ENCODE data around the gene STX1B.
"Not testable (repeated sequence)": the region's sequence is repeated elsewhere in the genome, so short reads cannot be mapped to it uniquely, and the experiment has no call there.

STX1B gene

GRCh38 chr16:30948667-30949649, 61.5 kb downstream of the STX1B start, which contains the start of gene ORAI3:
Gene ORAI3 (plus strand): TSS chr16:30949068. CDS start chr16:30949290, 222 bp downstream.
- no peak for DNase-seq

DNA sequence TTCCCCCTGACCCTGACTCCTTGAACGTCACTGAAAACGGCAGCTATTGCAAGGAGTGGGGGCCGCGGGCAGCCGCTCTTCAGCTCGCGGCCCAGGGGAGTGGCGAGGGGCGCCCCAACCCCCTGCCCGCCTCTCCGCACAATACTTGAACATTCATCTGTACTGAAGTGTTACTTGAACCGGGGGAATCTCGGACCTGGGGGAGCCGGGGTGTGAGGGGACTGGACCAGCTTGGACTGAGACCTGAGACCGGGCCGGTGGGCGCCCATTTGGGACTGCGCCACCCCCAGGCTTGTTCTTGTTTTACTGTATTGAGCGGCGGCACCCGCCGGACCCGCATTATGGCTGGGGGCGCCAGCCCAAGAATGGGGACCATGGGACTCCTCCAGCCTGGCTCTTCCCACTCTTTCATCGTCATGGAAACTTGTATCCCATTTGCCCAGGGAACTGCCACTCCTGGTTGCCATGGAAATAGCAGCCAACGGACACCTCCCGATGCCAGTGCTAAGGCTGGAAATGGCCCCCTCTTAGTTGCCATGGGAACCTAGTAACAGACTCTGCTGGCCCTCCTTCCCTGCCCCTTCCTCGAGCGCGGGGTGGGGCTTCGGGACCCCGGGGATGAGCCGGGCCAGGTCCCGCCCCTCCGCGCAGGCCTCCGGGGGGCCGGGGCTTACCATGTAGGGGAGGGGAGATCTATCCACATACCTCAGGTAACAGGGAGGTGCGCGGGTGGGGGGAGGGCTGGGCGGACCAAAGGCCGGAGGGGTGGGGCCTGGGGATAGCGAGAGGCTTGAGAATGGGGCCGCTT, 62.4 kb downstream of the STX1B start:
- DNase-seq: peak; percentile 30

- DNase-seq: no peak
These were observed 62.9 kb downstream of the STX1B start for GRCh38 chr16:30947541-30947858.

DNA sequence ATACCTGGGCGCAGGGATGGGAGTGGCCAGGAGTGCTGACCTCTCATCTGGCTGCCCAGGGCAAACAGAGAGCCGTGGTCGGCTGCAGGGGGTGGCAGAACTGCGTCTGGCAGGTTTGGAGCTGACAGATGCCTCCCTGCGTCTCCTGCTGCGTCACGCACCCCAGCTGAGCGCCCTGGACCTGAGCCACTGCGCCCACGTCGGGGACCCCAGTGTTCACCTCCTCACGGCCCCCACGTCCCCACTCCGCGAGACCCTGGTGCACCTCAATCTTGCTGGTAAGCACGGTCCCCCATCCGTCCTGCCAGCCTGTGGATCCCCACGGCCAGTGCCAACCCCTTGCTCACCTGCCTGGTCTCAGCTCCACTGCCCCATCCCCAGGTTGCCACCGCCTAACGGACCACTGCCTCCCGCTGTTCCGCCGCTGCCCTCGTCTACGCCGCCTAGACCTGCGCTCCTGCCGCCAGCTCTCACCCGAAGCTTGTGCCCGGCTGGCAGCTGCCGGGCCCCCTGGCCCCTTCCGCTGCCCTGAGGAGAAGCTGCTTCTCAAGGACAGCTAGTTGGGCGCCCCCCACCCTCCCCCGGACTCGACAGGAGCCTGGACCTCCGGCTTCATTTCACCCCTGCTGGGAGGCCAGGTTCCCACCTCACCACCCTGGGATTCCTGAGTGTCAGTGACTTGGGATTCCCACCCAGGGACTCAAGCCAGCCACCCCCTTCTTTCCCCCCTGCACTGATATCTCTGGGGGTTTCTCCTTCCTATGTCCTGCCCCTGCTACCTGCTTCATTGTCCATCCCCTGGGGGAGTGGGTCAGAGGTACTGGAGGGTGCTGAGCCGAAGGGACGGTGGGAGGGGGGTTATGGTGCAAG, 63.5 kb downstream of the STX1B start:
- no peak for DNase-seq

DNA sequence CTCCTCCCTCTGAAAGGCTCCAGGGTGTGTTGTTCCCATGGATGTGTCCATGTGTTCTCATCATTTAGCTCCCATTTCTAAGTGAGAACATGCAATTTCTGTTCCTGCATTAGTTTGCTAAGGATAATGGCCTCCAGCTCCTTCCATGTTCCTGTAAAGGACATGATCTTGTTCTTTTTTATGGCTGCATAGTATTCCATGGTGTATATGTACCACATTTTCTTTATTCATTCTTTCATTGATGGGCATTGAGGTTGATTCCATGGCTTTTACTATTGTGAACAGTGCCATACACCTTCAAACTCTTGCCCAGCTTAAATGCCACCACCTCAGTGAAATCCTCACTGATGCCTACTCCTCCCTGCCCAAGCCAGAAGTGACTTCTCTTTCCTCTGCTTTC, 66.1 kb downstream of the STX1B start:
- DNase-seq: no peak

DNA sequence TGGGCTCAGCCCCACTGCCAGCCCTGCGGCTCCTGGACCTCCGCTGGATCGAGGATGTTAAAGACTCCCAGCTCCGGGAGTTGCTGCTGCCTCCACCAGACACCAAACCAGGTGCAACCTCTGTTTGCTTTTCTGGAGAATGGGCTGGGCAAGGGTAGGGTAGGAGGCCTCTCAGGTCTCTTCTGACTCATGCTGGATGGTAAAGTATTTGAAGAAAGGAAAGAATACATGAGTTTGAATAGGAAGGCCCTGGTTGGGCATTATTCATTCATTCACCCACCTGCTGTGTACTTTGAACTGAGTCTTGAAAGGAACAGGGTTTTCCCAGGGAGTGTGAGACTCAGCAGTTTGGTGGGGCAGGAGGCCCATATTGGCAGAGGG, 68.0 kb downstream of the STX1B start:
- DNase-seq: no peak

GRCh38 chr16:30941600-30942425, 68.6 kb downstream of the STX1B start:
- DNase-seq: peak; percentile 63

- DNase-seq: not testable (repeated sequence)
These were observed 70.9 kb downstream of the STX1B start for GRCh38 chr16:30939571-30939970.
